SJCRH30 (cell line): ENCODE measurements around the gene SLC6A5. TPM values are rescaled to one million over a fixed set of nuclear protein-coding genes. Genes with fewer than 3 reads are reported as not detected.

Source experiments
- total RNA-seq: library from RNA; depleted of rRNA; stranded (reverse); fragments of >200 nt; shearing (Covaris generic); gene quantifications from 2 replicates; pipeline ENCODE4 v1.2.3, GENCODE V29; 2014; rRNA removed

SLC6A5 gene
- total RNA-seq, 1 experiment from 2014 or later, result not detected

Other genes starting within 250 kb of the SLC6A5 start
- 0.28 and 0.38 TPM in 2 replicates for gene HTATIP2, start 235.9 kb upstream of the SLC6A5 start, total RNA-seq
- gene PRMT3, start 211.9 kb upstream of the SLC6A5 start, total RNA-seq, result 45.7 and 49.5 TPM in 2 replicates
- 136 and 176 TPM in 2 replicates for gene NELL1, start 70.0 kb downstream of the SLC6A5 start, total RNA-seq